GM12878 (cell line): ENCODE data around the gene STARD3. TPM values are rescaled to one million over a fixed set of nuclear protein-coding genes. Genes with fewer than 3 reads are reported as not detected.

Experiments
- ATAC-seq: fragments of 200-7000 bp; cut with Tn5 transposase; 3 replicates; pipeline ENCODE4 v1.9.1; 2020; ENCODE audit warnings: mild to moderate bottlenecking, moderate library complexity
- BruUV-seq: library from RNA; stranded (reverse); fragments of 400-500 nt; replicated peaks from 2 replicates; lab custom pipeline; 2021; lab: Mats Ljungman, UMichigan
- CTCF ChIA-PET: fragments of 300-600 bp; sonication (Branson Sonifier 250); formaldehyde crosslinking; extraction: SDS; loops from one replicate; lab custom pipeline; 2021; ENCODE audit warnings: inconsistent platforms; lab: Yijun Ruan, JAX
- POLR2A ChIA-PET: fragments of 350-600 bp; formaldehyde crosslinking; extraction: SDS; loops from one replicate; lab custom pipeline; 2021; ENCODE audit warnings: inconsistent platforms; lab: Charles Lee
- RAD21 ChIA-PET: fragments of 300-600 bp; sonication (Branson Sonifier 250); formaldehyde crosslinking; loops from one replicate; lab custom pipeline; 2023; ENCODE audit warnings: antibody characterized with exemption; ENCODE audit not compliant: unreplicated experiment; lab: Charles Lee
- SMC1A ChIA-PET: fragments of 300-600 bp; sonication (Branson Sonifier 250); formaldehyde crosslinking; loops from one replicate; lab custom pipeline; 2023; ENCODE audit not compliant: unreplicated experiment, uncharacterized antibody; lab: Charles Lee
- DNase-seq: peaks from one replicate; pipeline ENCODE4 v3.0.0-alpha.2; 2011; ENCODE audit warnings: low read depth, low spot score
- FAIRE-seq: peaks from 3 replicates; lab custom pipeline; 2011; peaks lifted over from hg19 to GRCh38; lab: Jason Lieb, UNC
- H2AFZ ChIP-seq: 2 replicates; pipeline ENCODE4 v1.6.0; 2011; ENCODE audit warnings: low read depth, low read length, control low read depth; ENCODE audit not compliant: control insufficient read depth
- H3K27ac ChIP-seq: 2 replicates; pipeline ENCODE4 v1.5.1; 2011; ENCODE audit warnings: control low read depth; ENCODE audit not compliant: control insufficient read depth, insufficient read depth
- H3K27me3 ChIP-seq, 2 experiments: replicated peaks in 1 of 2; 2 replicates each; pipeline versions ENCODE4 v1.6.0 to v1.6.1; 2011; ENCODE audit warnings: low read length in 1 of 2; ENCODE audit not compliant: control insufficient read depth in 2 of 2, insufficient read depth in 2 of 2
- H3K36me3 ChIP-seq, 2 experiments: 2 replicates each; pipeline ENCODE4 v1.5.1; 2011; ENCODE audit warnings: low read length in 1 of 2; ENCODE audit not compliant: control insufficient read depth in 2 of 2, insufficient read depth in 2 of 2
- H3K4me1 ChIP-seq: 2 replicates; pipeline ENCODE4 v1.6.1; 2011; ENCODE audit warnings: mild to moderate bottlenecking, low read length, moderate library complexity, mixed read lengths; ENCODE audit not compliant: control insufficient read depth, insufficient read depth
- H3K4me2 ChIP-seq: 2 replicates; pipeline ENCODE4 v1.6.0; 2011; ENCODE audit warnings: control low read depth; ENCODE audit not compliant: control insufficient read depth, insufficient read depth
- H3K4me3 ChIP-seq: fragments of 200-600 bp; sonication (generic); 2 replicates; pipeline ENCODE4 v1.5.1; 2016
- H3K79me2 ChIP-seq: 2 replicates; pipeline ENCODE4 v1.6.0; 2011; ENCODE audit warnings: low read length; ENCODE audit not compliant: control insufficient read depth, insufficient read depth
- H3K9ac ChIP-seq: 2 replicates; pipeline ENCODE4 v1.8.0; 2011; ENCODE audit warnings: low read length, control low read depth, mixed read lengths; ENCODE audit not compliant: control insufficient read depth, insufficient read depth
- H3K9me3 ChIP-seq: replicated peaks from 3 replicates; pipeline ENCODE4 v1.5.1; 2011; ENCODE audit warnings: mild to moderate bottlenecking, low read length; ENCODE audit not compliant: control insufficient read depth, insufficient read depth
- H4K20me1 ChIP-seq: 2 replicates; pipeline ENCODE4 v1.6.0; 2011; ENCODE audit not compliant: control insufficient read depth, insufficient read depth
- KDM1A ChIP-seq: fragments of 200-600 bp; sonication (generic); IDR thresholded peaks from 2 replicates; pipeline ENCODE4 v1.6.1; 2016; ENCODE audit warnings: borderline replicate concordance
- POU2F2 ChIP-seq: IDR thresholded peaks from 3 replicates; pipeline ENCODE4 v1.6.1; 2011; ENCODE audit warnings: low read depth, mild to moderate bottlenecking, low read length, borderline replicate concordance
- SMAD1 ChIP-seq: fragments of 450-650 bp; IDR thresholded peaks from 2 replicates; pipeline ENCODE4 v1.6.1; 2018; ENCODE audit warnings: mild to moderate bottlenecking, low read depth; ENCODE audit not compliant: partially characterized antibody
- WGBS: methylation state at CpG from one replicate; pipeline ENCODE4 v1.1.6; 2016; ENCODE audit warnings: low lambda C conversion rate; ENCODE audit not compliant: insufficient replicate concordance, insufficient coverage; ENCODE audit errors: missing lambda C conversion rate; 5-methylcytosine and 5-hydroxymethylcytosine counted together
- in situ Hi-C: fragments of 300-500 bp; cut with MboI; formaldehyde crosslinking; loops from 9 replicates; pipeline ENCODE4 v1.14.3; 2018; ENCODE audit warnings: mixed read lengths
- intact Hi-C: fragments of 100-400 bp; cut with micrococcal nuclease; formaldehyde crosslinking; loops from one replicate; pipeline ENCODE4 v1.14.2; 2022; ENCODE audit not compliant: unreplicated experiment
- polyA plus RNA-seq, 11 experiments: library from polyadenylated mRNA; depleted of rRNA in 4 of 11; unstranded in 6 of 11; stranded (reverse) in 5 of 11; fragments of >200 nt; fragmentation: Nextera tagmentation in 4 of 11; fragmentation: Illumina TruSeq in 1 of 11; extraction: Ambion mirVana in 4 of 11; extraction: Trizol in 1 of 11; gene quantifications; 1 replicate in 1 of 11; 2 replicates in 10 of 11; pipeline versions ENCODE4 v1.2.1 to v1.2.3, GENCODE V29; 2011 to 2016; ENCODE audit warnings: inconsistent platforms in 2 of 11, missing spikeins in 2 of 11, low read depth in 1 of 11
- total RNA-seq, 4 experiments: library from RNA; depleted of rRNA in 3 of 4; stranded (reverse); fragments of >200 nt in 3 of 4; fragmentation: Illumina TruSeq in 1 of 4; extraction: Trizol in 1 of 4; gene quantifications; 2 replicates each; pipeline versions ENCODE4 v1.2.1 to v1.2.3, GENCODE V29; 2013 to 2021

Gene STARD3
- total and polyA plus RNA-seq, 10 of the 15 experiments (the other 5 are each of a cell fraction or from before 2014, with no cell fraction given): 0.08 to 62.7 (median 27.5) TPM

- DNase-seq (no peak), ATAC-seq (no peak), FAIRE-seq (no peak)
- TF ChIP-seq KDM1A (no peak), POU2F2 (peak; percentile 81; the same call in 1 of the 3 replicates), SMAD1 (no peak)
- POLR2A ChIA-PET: no interaction called here
- no peak overlapping the region for H3K27ac ChIP-seq
- intact Hi-C loops (no loop called here), in situ Hi-C loops (no loop called here)
- peak overlapping the region; percentile 89 for H3K4me2 ChIP-seq
- H3K36me3 ChIP-seq: no peaks in the 10 kb centered on the region
- peak overlapping the region; percentile 17; the same call in 1 of the 2 replicates for H2AFZ ChIP-seq
- SMC1A ChIA-PET: interaction anchor here (0.7 to 1.7 kb wide), 5 partner anchors 31 to 244 kb away, joined by 3 to 8 read pairs (median 3); no protein-coding TSS in a partner anchor
- WGBS: 25% methylated on average over 24 of the region's 33 CpGs
- H3K79me2 ChIP-seq: no peaks in the 10 kb centered on the region
- no peaks in the 10 kb centered on the region; a peak in 2 of 4 replicates for H3K27me3 ChIP-seq
- peaks cover 5% of the 10 kb centered on the region for H3K4me1 ChIP-seq
- CTCF ChIA-PET: interaction anchor here (0.8 to 8.9 kb wide), 9 partner anchors 19 to 362 kb away, joined by 3 to 225 read pairs (median 12); partner anchors contain the start of genes MIEN1, PGAP3, PNMT and PSMD3
- RAD21 ChIA-PET: interaction anchor here (5.6 kb wide), 1 partner anchor 68 kb away, joined by 54 read pairs; no protein-coding TSS in a partner anchor
- no peak overlapping the region for H3K9ac ChIP-seq
- BruUV-seq: no TSS peak
- H3K9me3 ChIP-seq: no peaks in the 10 kb centered on the region
- H3K4me3 ChIP-seq: no peak overlapping the region; the same call in 1 of the 2 replicates
- no peaks in the 10 kb centered on the region for H4K20me1 ChIP-seq
These were observed 18.6 kb upstream of the STARD3 start for GRCh38 chr17:39618246-39618913.
